ENCODE results near the gene WDPCP. TPM values are rescaled to one million over a fixed set of nuclear protein-coding genes. Genes with fewer than 3 reads are reported as not detected.
"Not testable (repeated sequence)": the region's sequence is repeated elsewhere in the genome, so short reads cannot be mapped to it uniquely, and the experiment has no call there.

WDPCP gene
- total RNA-seq, 1 donor from 2014 or later = 4.3 TPM

DNA sequence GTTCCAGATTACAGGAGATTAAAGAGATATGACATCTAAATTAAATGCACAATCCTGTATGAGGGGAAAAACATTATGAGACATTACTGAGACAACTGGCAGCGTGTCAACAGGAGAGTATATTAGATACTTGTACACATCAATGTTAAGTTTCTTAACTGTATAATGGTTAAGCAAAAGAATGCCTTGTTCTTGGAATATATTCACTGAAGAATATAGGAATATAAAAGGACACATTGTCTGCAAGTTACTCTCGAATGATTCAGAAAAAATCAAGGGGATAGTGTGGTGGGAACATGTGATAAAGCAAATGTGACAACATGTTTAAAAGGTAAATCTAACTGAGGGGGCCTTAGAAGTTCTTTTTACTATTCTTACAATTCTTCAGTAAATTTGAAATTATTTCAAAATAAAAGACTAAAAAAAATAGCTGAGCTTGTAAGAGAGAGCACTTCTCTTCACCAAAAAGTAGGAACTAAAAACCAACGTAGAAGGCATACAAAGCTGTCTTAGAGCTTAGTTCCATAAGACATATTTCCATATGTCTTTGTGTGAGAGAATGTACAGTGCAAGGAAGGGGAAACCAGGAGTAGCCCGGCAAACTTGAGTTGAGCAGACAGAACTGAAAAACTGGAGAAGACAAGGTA is 7.5 kb downstream of the WDPCP start:
- no peak overlapping the region for H3K4me3 Mint-ChIP-seq (ENCODE audit: unreplicated experiment)
- H3K9me3 Mint-ChIP-seq (ENCODE audit: unreplicated experiment) = peaks cover 1% of the 10 kb centered on the region
- no peaks in the 10 kb centered on the region for H3K4me1 Mint-ChIP-seq (ENCODE audit: low read depth, unreplicated experiment)
- TF ChIP-seq, protein P1, sequence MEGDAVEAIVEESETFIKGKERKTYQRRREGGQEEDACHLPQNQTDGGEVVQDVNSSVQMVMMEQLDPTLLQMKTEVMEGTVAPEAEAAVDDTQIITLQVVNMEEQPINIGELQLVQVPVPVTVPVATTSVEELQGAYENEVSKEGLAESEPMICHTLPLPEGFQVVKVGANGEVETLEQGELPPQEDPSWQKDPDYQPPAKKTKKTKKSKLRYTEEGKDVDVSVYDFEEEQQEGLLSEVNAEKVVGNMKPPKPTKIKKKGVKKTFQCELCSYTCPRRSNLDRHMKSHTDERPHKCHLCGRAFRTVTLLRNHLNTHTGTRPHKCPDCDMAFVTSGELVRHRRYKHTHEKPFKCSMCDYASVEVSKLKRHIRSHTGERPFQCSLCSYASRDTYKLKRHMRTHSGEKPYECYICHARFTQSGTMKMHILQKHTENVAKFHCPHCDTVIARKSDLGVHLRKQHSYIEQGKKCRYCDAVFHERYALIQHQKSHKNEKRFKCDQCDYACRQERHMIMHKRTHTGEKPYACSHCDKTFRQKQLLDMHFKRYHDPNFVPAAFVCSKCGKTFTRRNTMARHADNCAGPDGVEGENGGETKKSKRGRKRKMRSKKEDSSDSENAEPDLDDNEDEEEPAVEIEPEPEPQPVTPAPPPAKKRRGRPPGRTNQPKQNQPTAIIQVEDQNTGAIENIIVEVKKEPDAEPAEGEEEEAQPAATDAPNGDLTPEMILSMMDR (IDR thresholded peaks at IDR 0.05; ENCODE audit: partially characterized antibody, unreplicated experiment) = no peak
- H3K27ac Mint-ChIP-seq (ENCODE audit: unreplicated experiment) = no peak overlapping the region
- no peaks in the 10 kb centered on the region for H3K36me3 Mint-ChIP-seq (ENCODE audit: unreplicated experiment)
- no peaks in the 10 kb centered on the region for H3K27me3 Mint-ChIP-seq (ENCODE audit: unreplicated experiment)
- no peak for DNase-seq

DNA sequence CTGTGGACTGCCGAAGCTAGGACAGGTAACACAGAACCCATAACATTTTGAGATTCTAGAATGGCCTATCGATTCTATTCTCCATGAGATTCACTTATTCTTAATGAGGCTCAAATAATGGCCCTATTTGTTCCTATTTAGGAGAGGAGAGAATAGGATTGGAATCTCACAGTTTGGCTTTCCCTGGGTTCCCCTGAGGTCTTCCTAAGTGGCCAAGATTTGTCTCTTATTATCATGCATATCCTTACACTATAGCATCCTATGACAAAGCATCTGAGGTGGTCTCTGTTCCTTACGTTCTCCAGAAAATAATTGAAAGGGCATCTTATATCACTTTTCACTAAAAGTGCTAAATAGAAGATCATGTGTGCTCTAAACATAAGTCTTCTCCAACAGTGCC is 9.5 kb downstream of the WDPCP start:
- H3K9me3 Mint-ChIP-seq (ENCODE audit: unreplicated experiment) = peaks cover 4% of the 10 kb centered on the region
- no peaks in the 10 kb centered on the region for H3K27me3 Mint-ChIP-seq (ENCODE audit: unreplicated experiment)
- H3K36me3 Mint-ChIP-seq (ENCODE audit: unreplicated experiment) = peaks cover 5% of the 10 kb centered on the region
- no peak overlapping the region for H3K4me3 Mint-ChIP-seq (ENCODE audit: unreplicated experiment)
- H3K4me1 Mint-ChIP-seq (ENCODE audit: low read depth, unreplicated experiment) = no peaks in the 10 kb centered on the region
- no peak overlapping the region for H3K27ac Mint-ChIP-seq (ENCODE audit: unreplicated experiment)
- TF ChIP-seq, protein P1 (IDR thresholded peaks at IDR 0.05; ENCODE audit: partially characterized antibody, unreplicated experiment) = no peak
- DNase-seq = no peak

DNA sequence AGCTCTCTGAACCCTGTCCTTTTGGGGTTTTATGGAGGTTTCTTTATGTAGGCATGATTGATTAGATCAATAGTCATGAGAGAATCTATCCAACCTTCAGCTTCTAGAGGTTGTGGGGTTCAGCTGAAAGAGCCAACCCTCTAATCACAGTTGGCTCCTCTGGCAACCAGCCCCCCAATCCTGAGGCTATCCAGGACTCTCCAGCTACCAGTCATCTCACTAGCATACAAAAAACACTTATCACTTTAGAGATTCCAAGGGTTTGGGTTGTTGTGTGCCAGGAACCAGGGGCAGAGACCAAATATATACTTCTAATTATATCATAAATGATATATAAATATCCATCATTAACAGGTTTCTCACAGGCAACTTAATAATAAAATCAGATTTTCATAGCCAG is 11.7 kb downstream of the WDPCP start:
- TF ChIP-seq, protein P1 (IDR thresholded peaks at IDR 0.05; ENCODE audit: partially characterized antibody, unreplicated experiment) = no peak
- H3K27me3 Mint-ChIP-seq (ENCODE audit: unreplicated experiment) = no peaks in the 10 kb centered on the region
- H3K9me3 Mint-ChIP-seq (ENCODE audit: unreplicated experiment) = peaks cover 2% of the 10 kb centered on the region
- no peak for DNase-seq
- no peak overlapping the region for H3K27ac Mint-ChIP-seq (ENCODE audit: unreplicated experiment)
- peaks cover 5% of the 10 kb centered on the region for H3K36me3 Mint-ChIP-seq (ENCODE audit: unreplicated experiment)
- H3K4me1 Mint-ChIP-seq (ENCODE audit: low read depth, unreplicated experiment) = no peaks in the 10 kb centered on the region
- H3K4me3 Mint-ChIP-seq (ENCODE audit: unreplicated experiment) = no peak overlapping the region

DNA sequence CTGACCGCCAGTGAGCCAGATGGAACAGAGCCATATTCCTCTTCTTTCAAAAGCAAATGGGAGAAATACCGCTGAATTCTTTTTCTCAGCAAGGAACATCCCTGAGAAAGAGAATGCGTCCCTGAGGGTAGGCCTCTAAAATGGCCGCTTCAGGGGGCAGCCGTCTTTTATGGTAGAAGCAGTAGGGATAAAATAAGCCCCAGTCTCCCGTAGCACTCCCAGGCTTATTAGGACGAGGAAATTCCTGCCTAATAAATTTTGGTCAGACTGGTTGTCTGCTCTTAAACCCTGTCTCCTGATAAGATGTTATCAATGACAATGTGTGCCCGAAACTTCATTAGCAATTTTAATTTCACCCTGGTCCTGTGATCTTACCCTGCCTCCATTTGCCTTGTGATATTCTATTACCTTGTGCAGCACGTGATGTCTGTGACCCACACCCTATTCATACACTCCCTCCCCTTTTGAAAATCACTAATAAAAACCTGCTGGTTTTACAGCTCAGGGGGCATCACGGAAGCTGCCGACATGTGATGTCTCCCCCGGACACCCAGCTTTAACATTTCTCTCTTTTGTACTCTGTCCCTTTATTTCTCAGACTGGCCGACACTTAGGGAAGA is 14.4 kb downstream of the WDPCP start:
- not testable (repeated sequence) for DNase-seq; H3K36me3 Mint-ChIP-seq (ENCODE audit: unreplicated experiment); H3K4me3 Mint-ChIP-seq (ENCODE audit: unreplicated experiment); H3K27ac Mint-ChIP-seq (ENCODE audit: unreplicated experiment); H3K9me3 Mint-ChIP-seq (ENCODE audit: unreplicated experiment); H3K4me1 Mint-ChIP-seq (ENCODE audit: low read depth, unreplicated experiment); H3K27me3 Mint-ChIP-seq (ENCODE audit: unreplicated experiment)

DNA sequence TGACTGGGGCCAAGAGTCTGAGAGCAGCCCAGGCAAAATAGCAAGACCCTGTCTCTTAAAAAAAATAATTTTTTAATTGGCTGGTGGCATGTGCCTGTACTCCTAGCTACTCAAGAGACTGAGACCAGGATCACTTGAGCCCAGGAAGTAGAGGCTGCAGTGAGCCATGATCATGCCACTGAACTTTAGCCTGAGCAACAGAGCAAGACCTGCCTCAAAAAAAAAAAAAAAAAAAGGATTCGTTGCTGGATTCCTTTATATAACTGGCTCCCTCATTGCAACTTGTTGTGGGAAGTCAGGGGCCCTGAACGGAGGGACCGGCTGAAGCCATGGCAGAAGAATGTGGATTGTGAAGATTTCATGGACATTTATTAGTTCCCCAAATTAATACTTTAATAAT is 15.3 kb downstream of the WDPCP start:
- not testable (repeated sequence) for H3K4me3 Mint-ChIP-seq (ENCODE audit: unreplicated experiment); H3K27ac Mint-ChIP-seq (ENCODE audit: unreplicated experiment); DNase-seq; H3K9me3 Mint-ChIP-seq (ENCODE audit: unreplicated experiment); H3K27me3 Mint-ChIP-seq (ENCODE audit: unreplicated experiment); H3K36me3 Mint-ChIP-seq (ENCODE audit: unreplicated experiment); H3K4me1 Mint-ChIP-seq (ENCODE audit: low read depth, unreplicated experiment)

DNA sequence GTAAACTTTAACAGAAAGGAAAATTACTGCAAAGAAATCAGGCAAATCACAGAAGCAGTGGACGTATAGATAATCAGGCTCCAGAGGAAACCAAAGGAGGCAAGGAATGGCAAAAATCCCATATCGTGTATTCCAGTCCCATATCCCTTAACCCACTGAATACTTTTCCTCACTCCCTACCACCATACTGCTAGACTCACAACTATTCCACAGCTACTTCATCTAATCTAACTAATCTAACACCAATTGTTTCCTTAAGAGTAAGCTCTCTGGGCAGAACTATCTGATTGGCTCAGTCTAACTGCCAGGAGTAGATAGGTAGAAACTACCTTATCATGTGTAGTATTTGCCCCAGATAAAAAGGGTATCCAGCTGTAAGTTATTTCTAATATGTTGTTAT is 16.3 kb downstream of the WDPCP start:
- no peak for DNase-seq
- TF ChIP-seq, protein P1 (IDR thresholded peaks at IDR 0.05; ENCODE audit: partially characterized antibody, unreplicated experiment) = no peak
- no peak overlapping the region for H3K27ac Mint-ChIP-seq (ENCODE audit: unreplicated experiment)
- peaks cover 3% of the 10 kb centered on the region for H3K9me3 Mint-ChIP-seq (ENCODE audit: unreplicated experiment)
- H3K27me3 Mint-ChIP-seq (ENCODE audit: unreplicated experiment) = no peaks in the 10 kb centered on the region
- peaks cover 5% of the 10 kb centered on the region for H3K36me3 Mint-ChIP-seq (ENCODE audit: unreplicated experiment)
- no peaks in the 10 kb centered on the region for H3K4me1 Mint-ChIP-seq (ENCODE audit: low read depth, unreplicated experiment)
- H3K4me3 Mint-ChIP-seq (ENCODE audit: unreplicated experiment) = no peak overlapping the region
